Tongue (tissue), 2 donors: ENCODE data around the gene PPP2R5C. TPM values are rescaled to one million over a fixed set of nuclear protein-coding genes. Genes with fewer than 3 reads are reported as not detected.
A peak's percentile ranks its signal among the peaks of the same experiment; 100 is the strongest.

Experiments
- DNase-seq: peaks from one replicate; pipeline ENCODE4 v3.0.0-alpha.2; 2015
- total RNA-seq: library from RNA; depleted of rRNA; stranded (reverse); fragments of >200 nt; gene quantifications from one replicate; pipeline ENCODE4 v1.2.3, GENCODE V29; 2014

Gene PPP2R5C
- total RNA-seq, 1 donor from 2014 or later: 86.2 TPM

GRCh38 chr14:101869217-101869616, 107.7 kb downstream of the PPP2R5C start:
- DNase-seq: no peak

GRCh38 chr14:101870273-101870939, 108.9 kb downstream of the PPP2R5C start:
- no peak for DNase-seq

DNA sequence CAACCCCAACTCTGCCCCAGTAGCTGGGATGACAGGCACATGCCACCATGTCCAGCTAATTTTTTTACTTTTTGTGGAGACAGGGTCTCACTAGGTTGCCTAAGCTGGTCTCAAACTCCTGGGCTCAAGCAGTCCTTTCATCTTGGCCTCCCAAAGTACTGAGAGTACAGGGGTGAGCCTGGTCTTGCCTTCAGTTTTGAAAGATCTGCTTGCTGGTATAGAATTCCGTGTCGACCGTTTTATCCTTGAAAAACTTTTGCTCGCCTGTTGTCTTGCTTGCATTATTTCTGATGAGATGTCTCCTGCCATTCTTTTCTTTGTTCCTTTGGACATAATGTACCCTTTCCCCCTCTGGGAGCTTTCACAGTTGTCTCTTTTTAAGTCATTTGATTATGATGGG, 110.8 kb downstream of the PPP2R5C start:
- DNase-seq: no peak

GRCh38 chr14:101873076-101873825, 111.7 kb downstream of the PPP2R5C start:
- no peak for DNase-seq

GRCh38 chr14:101873991-101874390, 112.5 kb downstream of the PPP2R5C start:
- no peak for DNase-seq

DNA sequence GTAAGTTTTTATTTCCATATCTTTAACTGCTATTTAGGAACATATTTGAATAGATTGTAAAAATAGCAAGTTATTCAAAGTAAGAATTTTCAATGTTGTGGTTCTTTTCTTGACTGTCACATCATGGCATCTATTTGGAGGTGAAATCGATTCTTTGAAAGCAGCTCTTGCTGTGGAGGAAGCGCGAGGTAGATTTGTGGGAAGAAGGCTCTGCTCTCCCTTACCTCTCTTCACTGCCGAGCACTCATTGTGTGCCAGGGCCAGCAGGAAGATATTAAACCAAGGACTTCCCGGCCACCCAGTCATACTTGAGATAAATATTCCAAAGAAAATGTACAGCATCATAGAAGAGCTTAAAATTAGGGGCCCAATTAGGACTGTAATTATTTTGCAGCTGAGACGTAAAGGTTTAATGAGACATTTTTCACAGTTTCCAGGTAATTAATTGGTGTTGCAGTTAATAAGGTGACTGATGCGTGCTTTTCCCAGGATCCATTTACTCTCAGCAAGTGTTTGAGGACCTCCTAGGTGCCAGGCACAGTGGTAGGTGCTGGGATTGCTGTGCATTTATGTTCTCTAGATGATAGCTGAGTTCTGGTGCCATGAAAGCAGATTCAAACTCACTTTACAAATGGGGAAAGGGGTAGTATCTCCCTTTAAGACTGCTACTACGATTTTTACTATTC, 113.7 kb downstream of the PPP2R5C start:
- no peak for DNase-seq

GRCh38 chr14:101875727-101876554, 114.4 kb downstream of the PPP2R5C start:
- peak; percentile 11 for DNase-seq

DNA sequence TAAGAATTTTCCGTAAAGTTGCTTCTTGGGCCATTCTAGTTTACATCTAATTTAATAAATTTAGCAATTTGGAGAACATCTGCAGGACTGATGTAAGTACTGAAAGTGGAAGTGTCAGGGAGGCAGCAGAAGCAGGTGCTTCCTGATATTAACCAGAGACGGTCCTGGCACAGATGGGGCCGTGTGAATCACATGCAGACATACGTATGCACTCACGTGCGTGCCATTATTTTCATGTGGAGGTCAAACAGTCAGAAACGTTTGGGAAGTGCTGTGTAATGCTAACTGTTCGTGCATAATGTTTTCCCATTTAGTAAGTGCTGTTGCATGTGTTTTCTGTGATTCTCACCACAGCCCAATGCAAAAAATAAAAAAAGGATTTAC, 115.0 kb downstream of the PPP2R5C start:
- DNase-seq: peak; percentile 91

GRCh38 chr14:101877766-101878165, 116.3 kb downstream of the PPP2R5C start:
- no peak for DNase-seq

GRCh38 chr14:101878211-101878821, 116.8 kb downstream of the PPP2R5C start:
- DNase-seq: no peak

GRCh38 chr14:101878822-101879528, 117.5 kb downstream of the PPP2R5C start:
- DNase-seq: no peak

GRCh38 chr14:101879529-101880336, 118.2 kb downstream of the PPP2R5C start:
- no peak for DNase-seq

DNA sequence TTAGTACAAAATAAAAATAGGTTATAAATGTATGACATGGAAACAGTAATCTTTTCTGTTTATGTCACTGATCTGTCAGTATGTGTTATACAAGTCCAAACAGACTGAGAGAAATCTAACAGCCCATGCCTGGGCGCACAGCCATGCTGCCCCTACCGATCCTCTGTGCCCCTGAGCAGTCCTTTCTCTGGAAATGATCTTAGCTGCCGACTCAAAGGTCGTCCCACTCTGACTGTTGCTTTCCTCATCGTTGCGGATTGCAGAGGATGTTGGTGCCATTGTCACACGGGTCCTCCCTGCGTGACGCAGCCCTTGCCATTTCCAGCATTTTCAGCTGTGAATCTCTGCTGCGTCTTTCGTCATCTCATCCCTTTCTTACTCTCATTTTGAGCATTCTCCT, 119.9 kb downstream of the PPP2R5C start:
- no peak for DNase-seq

DNA sequence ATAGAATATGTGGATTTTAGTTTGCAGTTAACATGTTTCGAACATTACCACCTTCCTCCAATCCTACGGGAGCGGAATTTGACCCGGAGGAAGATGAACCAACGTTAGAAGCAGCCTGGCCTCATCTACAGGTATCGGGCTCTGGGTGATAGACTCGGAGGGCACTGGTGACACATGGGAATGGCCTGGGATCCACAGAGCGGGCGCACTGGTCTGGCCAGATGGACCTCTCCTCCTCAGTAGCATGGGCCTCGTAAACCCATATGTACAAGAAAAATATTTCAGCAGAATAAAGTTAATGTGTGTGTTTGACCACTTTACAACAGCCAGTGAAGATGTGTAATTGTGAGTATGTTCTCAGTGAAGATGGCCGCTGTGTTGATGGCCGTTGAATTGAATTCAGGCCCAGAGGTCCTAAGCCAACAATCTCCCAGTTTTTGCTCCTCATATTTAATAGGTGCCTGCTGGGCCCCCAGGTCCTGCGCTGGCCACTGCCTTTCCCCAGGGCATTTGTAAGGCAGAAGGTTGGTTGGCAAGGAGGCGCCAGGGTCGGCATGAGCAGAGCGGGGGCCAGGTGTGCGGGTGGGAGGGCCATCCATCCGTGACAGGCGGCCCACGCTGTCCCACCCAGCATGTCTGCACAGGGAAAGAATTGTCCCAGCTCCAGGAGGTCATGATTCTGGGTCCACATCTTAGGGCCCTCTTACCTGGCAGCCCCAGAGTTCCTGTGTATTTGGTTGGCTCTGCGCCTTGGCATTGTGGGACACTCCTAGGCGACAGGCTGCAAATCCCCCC, 120.8 kb downstream of the PPP2R5C start:
- DNase-seq: no peak

GRCh38 chr14:101884089-101884933, 122.8 kb downstream of the PPP2R5C start:
- DNase-seq: no peak

GRCh38 chr14:101884934-101885576, 123.5 kb downstream of the PPP2R5C start:
- DNase-seq: no peak

DNA sequence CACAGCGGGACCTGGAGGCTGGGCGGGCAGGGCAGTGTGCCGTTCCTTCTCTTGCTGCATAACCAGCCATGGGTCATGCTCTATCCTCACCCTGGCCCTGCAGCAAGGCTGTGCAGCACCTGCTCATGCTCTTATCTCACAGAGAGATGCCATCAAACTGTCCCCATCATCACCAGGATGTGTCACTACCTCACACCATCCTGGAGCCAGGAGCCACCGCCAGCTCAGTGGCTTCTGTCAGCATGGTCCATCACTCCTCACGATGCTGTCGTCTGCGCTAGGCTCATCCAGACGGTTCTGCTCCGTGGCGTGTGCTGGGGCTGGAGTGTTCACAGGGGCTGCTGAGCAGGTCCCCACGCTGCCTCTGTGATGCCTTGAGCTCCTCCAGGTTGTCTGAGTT, 125.7 kb downstream of the PPP2R5C start:
- DNase-seq: no peak

- no peak for DNase-seq
Observed at GRCh38 chr14:101888182-101888581, 126.7 kb downstream of the PPP2R5C start.
